ENCODE measurements around the gene GTF3C2. TPM values are rescaled to one million over a fixed set of nuclear protein-coding genes. Genes with fewer than 3 reads are reported as not detected.

Gene GTF3C2
- total and polyA plus RNA-seq, 2 of the 13 experiments (the other 11 are each of a cell fraction or from before 2014, with no cell fraction given) = 77.5 to 130 TPM

GRCh38 chr2:27370026-27370815, 13.7 kb upstream of the GTF3C2 start, which contains the start of the genes EIF2B4 and SNX17 (continued):
- TF ChIP-seq BRF2 (CRISPR knock-in tag; IDR thresholded peaks at IDR 0.05) (peak; percentile 91), ZNF749 (CRISPR knock-in tag; IDR thresholded peaks at IDR 0.05; ENCODE audit: borderline replicate concordance) (peak; percentile 81; the same call in 1 of the 2 replicates), TBL1XR1 (IDR thresholded peaks at IDR 0.05; ENCODE audit: borderline replicate concordance, low read length, partially characterized antibody) (peak; percentile 57), MXD1 (CRISPR knock-in tag; IDR thresholded peaks at IDR 0.05) (peak; percentile 91), MXD4 (CRISPR knock-in tag; IDR thresholded peaks at IDR 0.05) (peak; percentile 94), NR2F2 (IDR thresholded peaks at IDR 0.05; ENCODE audit: borderline replicate concordance, low read depth) (peak; percentile 61; the same call in 1 of the 2 replicates), ZNF383 (CRISPR knock-in tag; IDR thresholded peaks at IDR 0.05; ENCODE audit: borderline replicate concordance) (no peak), CREB3 (CRISPR knock-in tag; IDR thresholded peaks at IDR 0.05) (0 out of 2 replicates have a peak, but pooled peaks have one; percentile 24), TBX2 (CRISPR knock-in tag; IDR thresholded peaks at IDR 0.05; ENCODE audit: borderline replicate concordance) (peak; percentile 96), NR1H2 (CRISPR knock-in tag; IDR thresholded peaks at IDR 0.05; ENCODE audit: borderline replicate concordance, low read depth) (no peak; the same call in 1 of the 2 replicates), PTBP1 (IDR thresholded peaks at IDR 0.05; ENCODE audit: low read depth, low read length, poor library complexity, severe bottlenecking) (peak; percentile 50), CERS6 (CRISPR knock-in tag; IDR thresholded peaks at IDR 0.05) (0 out of 2 replicates have a peak, but pooled peaks have one; percentile 84), ZNF274 (CRISPR knock-in tag; IDR thresholded peaks at IDR 0.05) (no peak; the same call in 1 of the 2 replicates), KDM2A (CRISPR knock-in tag; IDR thresholded peaks at IDR 0.05; ENCODE audit: borderline replicate concordance, low read depth) (peak; percentile 99), ZNF264 (CRISPR knock-in tag; IDR thresholded peaks at IDR 0.05) (peak; percentile 90; the same call in 1 of the 2 replicates), SETDB1 (CRISPR knock-in tag; IDR thresholded peaks at IDR 0.05; ENCODE audit: borderline replicate concordance) (peak; percentile 16; the same call in 1 of the 2 replicates), ZNF558 (CRISPR knock-in tag; IDR thresholded peaks at IDR 0.05; ENCODE audit: borderline replicate concordance) (peak; percentile 45; the same call in 1 of the 2 replicates), STAG1 (CRISPR knock-in tag; IDR thresholded peaks at IDR 0.05) (peak; percentile 93)
- TF ChIP-seq, protein P1, sequence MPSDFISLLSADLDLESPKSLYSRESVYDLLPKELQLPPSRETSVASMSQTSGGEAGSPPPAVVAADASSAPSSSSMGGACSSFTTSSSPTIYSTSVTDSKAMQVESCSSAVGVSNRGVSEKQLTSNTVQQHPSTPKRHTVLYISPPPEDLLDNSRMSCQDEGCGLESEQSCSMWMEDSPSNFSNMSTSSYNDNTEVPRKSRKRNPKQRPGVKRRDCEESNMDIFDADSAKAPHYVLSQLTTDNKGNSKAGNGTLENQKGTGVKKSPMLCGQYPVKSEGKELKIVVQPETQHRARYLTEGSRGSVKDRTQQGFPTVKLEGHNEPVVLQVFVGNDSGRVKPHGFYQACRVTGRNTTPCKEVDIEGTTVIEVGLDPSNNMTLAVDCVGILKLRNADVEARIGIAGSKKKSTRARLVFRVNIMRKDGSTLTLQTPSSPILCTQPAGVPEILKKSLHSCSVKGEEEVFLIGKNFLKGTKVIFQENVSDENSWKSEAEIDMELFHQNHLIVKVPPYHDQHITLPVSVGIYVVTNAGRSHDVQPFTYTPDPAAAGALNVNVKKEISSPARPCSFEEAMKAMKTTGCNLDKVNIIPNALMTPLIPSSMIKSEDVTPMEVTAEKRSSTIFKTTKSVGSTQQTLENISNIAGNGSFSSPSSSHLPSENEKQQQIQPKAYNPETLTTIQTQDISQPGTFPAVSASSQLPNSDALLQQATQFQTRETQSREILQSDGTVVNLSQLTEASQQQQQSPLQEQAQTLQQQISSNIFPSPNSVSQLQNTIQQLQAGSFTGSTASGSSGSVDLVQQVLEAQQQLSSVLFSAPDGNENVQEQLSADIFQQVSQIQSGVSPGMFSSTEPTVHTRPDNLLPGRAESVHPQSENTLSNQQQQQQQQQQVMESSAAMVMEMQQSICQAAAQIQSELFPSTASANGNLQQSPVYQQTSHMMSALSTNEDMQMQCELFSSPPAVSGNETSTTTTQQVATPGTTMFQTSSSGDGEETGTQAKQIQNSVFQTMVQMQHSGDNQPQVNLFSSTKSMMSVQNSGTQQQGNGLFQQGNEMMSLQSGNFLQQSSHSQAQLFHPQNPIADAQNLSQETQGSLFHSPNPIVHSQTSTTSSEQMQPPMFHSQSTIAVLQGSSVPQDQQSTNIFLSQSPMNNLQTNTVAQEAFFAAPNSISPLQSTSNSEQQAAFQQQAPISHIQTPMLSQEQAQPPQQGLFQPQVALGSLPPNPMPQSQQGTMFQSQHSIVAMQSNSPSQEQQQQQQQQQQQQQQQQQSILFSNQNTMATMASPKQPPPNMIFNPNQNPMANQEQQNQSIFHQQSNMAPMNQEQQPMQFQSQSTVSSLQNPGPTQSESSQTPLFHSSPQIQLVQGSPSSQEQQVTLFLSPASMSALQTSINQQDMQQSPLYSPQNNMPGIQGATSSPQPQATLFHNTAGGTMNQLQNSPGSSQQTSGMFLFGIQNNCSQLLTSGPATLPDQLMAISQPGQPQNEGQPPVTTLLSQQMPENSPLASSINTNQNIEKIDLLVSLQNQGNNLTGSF (CRISPR knock-in tag; IDR thresholded peaks at IDR 0.05) = peak; percentile 75
